Skeletal muscle tissue (tissue), 4 donors: ENCODE measurements around the gene LGALS3BP. TPM values are rescaled to one million over a fixed set of nuclear protein-coding genes. Genes with fewer than 3 reads are reported as not detected.

ENCODE experiments used
- H3K27ac ChIP-seq: one replicate; pipeline ENCODE4 v1.7.0; 2013; ENCODE audit warnings: mild to moderate bottlenecking, low read depth, low read length, inconsistent platforms
- H3K27me3 ChIP-seq, 3 donors: one replicate each; pipeline ENCODE4 v1.7.0; 2013; ENCODE audit warnings: low read length in 3 of 3; ENCODE audit not compliant: control insufficient read depth in 3 of 3, insufficient read depth in 3 of 3
- H3K36me3 ChIP-seq, 3 donors: one replicate each; pipeline ENCODE4 v1.7.0; 2013; ENCODE audit warnings: low read length in 3 of 3; ENCODE audit not compliant: control insufficient read depth in 3 of 3, insufficient read depth in 3 of 3
- H3K4me1 ChIP-seq, 3 donors: one replicate each; pipeline ENCODE4 v1.7.0; 2013; ENCODE audit warnings: low read length in 3 of 3, mild to moderate bottlenecking in 3 of 3; ENCODE audit not compliant: control insufficient read depth in 3 of 3, insufficient read depth in 3 of 3
- H3K4me3 ChIP-seq, 3 donors: one replicate each; pipeline ENCODE4 v1.7.0; 2013; ENCODE audit warnings: low read length in 3 of 3
- H3K9ac ChIP-seq, 3 donors: one replicate each; pipeline ENCODE4 v1.7.0; 2013; ENCODE audit warnings: low read length in 3 of 3, mild to moderate bottlenecking in 3 of 3, moderate library complexity in 2 of 3, low read depth in 1 of 3
- H3K9me3 ChIP-seq, 3 donors: one replicate each; pipeline ENCODE4 v1.7.0; 2013; ENCODE audit warnings: low read length in 3 of 3; ENCODE audit not compliant: control insufficient read depth in 3 of 3
- total RNA-seq: library from RNA; depleted of rRNA; stranded (reverse); fragments of >200 nt; gene quantifications from one replicate; pipeline ENCODE4 v1.2.3, GENCODE V29; 2014
- donor health status: Osteomylitis.

Gene LGALS3BP
- total RNA-seq, 1 donor from 2014 or later, result 55.8 TPM

DNA sequence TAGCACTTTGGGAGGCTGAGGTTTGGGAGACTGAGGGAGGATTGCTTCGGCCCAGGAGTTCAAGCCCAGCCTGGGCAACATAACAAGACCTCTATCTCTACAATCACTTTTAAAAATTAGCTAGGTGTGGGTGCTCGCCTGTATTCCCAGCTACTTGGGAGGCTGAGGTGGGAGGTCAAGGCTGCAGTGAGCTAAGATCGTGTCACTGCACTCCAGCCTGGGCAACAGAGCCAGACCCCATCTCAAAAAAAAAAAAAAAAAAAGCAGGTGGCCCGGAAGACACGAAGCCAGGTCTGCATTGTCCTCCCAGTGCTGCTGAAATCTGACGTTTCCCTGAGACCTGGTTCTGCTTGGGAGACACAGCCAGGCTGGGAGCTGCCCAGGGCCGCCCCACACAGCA, 35.7 kb downstream of the LGALS3BP start:
- Histone ChIP-seq H3K9ac (no peak overlapping the region), H3K4me1 (peaks cover 2 to 12% (median 10%) of the 10 kb centered on the region in 3 donors), H3K27me3 (peaks cover 0 to 11% (median 10%) of the 10 kb centered on the region in 3 donors), H3K27ac (no peak overlapping the region), H3K4me3 (no peak overlapping the region), H3K36me3 (no peaks in the 10 kb centered on the region), H3K9me3 (no peaks in the 10 kb centered on the region)

DNA sequence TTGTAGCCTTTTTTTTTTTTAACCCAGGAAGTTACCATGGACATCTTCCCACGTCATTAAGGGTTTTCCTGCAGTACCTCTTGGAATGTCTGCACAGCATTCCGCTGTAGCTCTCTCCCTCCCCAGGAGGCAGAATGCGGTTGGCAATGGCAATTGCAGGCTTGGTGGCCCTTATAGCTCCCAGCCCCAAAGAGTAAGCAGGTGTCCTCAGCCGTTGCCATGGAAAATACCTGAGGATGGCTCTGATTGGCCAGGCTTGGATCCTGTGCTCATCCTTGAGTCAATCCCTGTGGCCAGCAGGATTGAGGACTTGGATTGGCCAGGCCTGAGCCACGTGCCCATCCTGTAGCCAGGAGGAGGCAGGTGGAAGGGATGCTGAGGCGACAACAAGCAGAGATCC, 39.0 kb downstream of the LGALS3BP start:
- Histone ChIP-seq H3K4me3 (no peak overlapping the region), H3K4me1 (peaks cover 5 to 14% (median 14%) of the 10 kb centered on the region in 3 donors), H3K9me3 (no peaks in the 10 kb centered on the region), H3K36me3 (no peaks in the 10 kb centered on the region), H3K27me3 (peaks cover 0 to 11% (median 10%) of the 10 kb centered on the region in 3 donors), H3K27ac (no peak overlapping the region), H3K9ac (no peak overlapping the region)

GRCh38 chr17:78940258-78940657, 39.5 kb downstream of the LGALS3BP start:
- Histone ChIP-seq H3K36me3 (no peaks in the 10 kb centered on the region), H3K4me1 (peaks cover 9 to 18% (median 18%) of the 10 kb centered on the region in 3 donors), H3K9ac (no peak overlapping the region), H3K9me3 (no peaks in the 10 kb centered on the region), H3K27me3 (peaks cover 0 to 11% (median 10%) of the 10 kb centered on the region in 3 donors), H3K4me3 (no peak overlapping the region), H3K27ac (no peak overlapping the region)

DNA sequence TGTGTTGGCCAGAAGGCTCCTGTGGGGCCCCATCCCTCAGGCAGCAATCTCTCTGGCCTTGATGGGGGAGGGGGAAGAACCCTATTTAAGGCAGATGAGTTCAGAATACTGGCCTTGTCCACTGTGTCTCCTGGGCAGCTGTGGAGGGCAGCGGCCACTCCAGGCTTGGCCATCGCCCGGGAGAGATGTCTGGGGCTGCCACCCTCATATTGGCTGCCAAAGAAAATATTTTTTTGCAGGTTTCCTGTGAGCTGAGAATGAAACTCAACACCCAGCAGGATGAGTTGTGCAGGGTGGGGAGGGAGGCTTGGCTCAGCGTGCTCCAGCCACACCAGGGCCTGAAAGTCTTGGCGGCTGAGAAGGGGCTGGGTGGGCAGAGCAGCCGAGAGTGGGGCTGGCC, 40.1 kb downstream of the LGALS3BP start:
- Histone ChIP-seq H3K4me3 (no peak overlapping the region), H3K36me3 (no peaks in the 10 kb centered on the region), H3K27me3 (peaks cover 0 to 5% (median 5%) of the 10 kb centered on the region in 3 donors), H3K27ac (no peak overlapping the region), H3K4me1 (peaks cover 15 to 25% (median 24%) of the 10 kb centered on the region in 3 donors), H3K9me3 (no peaks in the 10 kb centered on the region), H3K9ac (peak overlapping the region in 1 of 3 donors; percentile 8)

DNA sequence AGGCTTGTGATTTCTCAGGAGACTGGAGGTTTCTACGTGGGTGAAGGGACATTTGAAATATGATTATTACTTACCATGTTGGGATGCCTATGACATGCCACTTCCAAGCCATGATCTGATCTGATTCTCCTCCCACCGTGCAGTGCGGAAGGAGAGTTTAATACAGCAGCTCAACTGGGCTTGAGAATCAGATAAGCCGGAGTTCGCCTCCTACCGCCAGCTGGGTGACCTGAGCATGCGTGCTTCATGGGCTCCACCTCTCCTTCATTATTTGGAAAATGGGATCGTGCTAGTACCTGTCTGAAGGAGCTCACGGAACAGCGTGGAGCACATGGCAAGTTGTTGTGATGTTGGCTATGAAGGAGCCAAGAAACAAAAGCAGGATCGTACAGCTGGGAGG, 42.2 kb downstream of the LGALS3BP start:
- no peak overlapping the region for H3K4me3 ChIP-seq
- peaks cover 33 to 45% (median 42%) of the 10 kb centered on the region in 3 donors for H3K4me1 ChIP-seq
- no peak overlapping the region for H3K27ac ChIP-seq
- H3K36me3 ChIP-seq, result no peaks in the 10 kb centered on the region
- no peak overlapping the region for H3K9ac ChIP-seq
- H3K27me3 ChIP-seq, result no peaks in the 10 kb centered on the region
- H3K9me3 ChIP-seq, result no peaks in the 10 kb centered on the region

GRCh38 chr17:78935419-78936323, 44.1 kb downstream of the LGALS3BP start:
- peaks cover 33 to 45% (median 40%) of the 10 kb centered on the region in 3 donors for H3K4me1 ChIP-seq
- no peaks in the 10 kb centered on the region for H3K9me3 ChIP-seq
- H3K9ac ChIP-seq, result no peak overlapping the region
- peaks cover 0 to 2% (median 0%) of the 10 kb centered on the region in 3 donors for H3K27me3 ChIP-seq
- no peak overlapping the region for H3K4me3 ChIP-seq
- H3K36me3 ChIP-seq, result no peaks in the 10 kb centered on the region
- H3K27ac ChIP-seq, result peak overlapping the region; percentile 85

DNA sequence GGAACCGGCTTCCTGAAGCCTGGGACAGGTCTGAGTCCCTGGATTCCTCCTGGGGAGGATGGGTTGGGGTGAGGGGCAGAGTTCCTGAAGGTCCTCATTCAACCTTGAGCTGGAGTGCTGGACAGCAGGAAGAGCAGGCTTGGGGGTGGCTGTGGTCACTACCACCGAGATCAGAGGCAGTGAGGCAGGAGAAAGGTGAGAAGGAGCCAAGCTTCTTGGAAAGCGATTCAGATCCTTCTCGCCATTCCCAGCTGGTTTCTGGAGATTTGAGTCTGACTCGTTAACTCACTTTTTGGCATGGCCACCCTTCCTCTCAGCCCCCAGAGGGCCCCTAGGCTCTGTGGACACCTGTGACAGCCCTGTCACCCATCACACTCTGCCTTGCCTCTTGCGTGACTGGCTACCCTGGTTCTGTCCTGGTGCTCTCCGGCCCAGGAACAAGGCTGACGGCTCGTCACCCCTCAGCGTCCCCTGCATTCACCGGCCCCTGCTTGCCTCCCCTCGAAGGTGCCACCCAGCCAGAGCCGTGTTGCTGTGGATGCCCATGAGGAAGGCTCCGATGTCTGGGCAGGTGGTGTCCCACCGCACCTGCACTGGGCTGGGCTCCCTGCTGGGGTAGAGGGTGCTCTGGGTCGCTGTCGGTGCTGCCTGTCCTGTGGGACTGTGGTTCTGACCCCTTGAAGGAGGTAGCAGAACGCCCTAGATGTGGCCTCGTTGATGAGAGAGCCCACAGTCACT, 44.9 kb downstream of the LGALS3BP start:
- Histone ChIP-seq H3K4me3 (peak overlapping the region; percentile 43 to 62 (median 56)), H3K9me3 (no peaks in the 10 kb centered on the region), H3K36me3 (no peaks in the 10 kb centered on the region), H3K9ac (peak overlapping the region; percentile 59 to 72 (median 68)), H3K4me1 (peaks cover 33 to 47% (median 38%) of the 10 kb centered on the region in 3 donors), H3K27ac (peak overlapping the region; percentile 85), H3K27me3 (peaks cover 0 to 6% (median 4%) of the 10 kb centered on the region in 3 donors)

DNA sequence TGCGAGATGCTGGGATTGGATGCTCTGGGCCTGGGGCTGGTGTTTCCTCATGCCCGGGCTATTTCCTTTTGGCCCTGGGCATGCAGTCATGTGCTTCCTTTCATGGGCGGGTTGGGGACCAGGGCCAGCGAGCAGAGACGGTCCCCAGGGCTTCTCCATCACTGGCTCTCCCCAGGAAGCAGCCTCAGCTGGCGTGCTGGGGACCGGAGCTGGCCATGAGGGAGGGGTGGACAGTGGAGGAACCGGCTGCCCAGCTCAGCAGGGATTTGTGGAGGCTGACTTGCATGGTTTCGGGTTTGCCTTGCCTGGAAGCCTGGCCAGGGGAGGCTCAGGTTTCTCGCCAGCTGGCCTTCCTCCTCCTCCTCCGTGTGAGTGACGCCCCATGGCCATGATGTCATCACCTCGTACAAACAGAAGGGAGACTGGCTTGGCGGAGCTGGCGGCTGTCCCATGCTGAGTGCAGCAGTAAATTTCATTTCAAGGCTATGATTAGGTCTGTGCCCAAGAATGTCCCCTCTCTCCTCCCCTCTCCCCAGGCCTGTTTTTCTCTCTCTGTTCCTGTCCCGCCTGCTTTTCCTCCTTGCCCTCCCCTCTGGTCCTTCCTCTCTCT, 45.7 kb downstream of the LGALS3BP start:
- peak overlapping the region; percentile 59 to 72 (median 68) for H3K9ac ChIP-seq
- H3K4me1 ChIP-seq, result peaks cover 30 to 40% (median 31%) of the 10 kb centered on the region in 3 donors
- H3K9me3 ChIP-seq, result no peaks in the 10 kb centered on the region
- H3K4me3 ChIP-seq, result peak overlapping the region; percentile 43 to 62 (median 56)
- H3K36me3 ChIP-seq, result no peaks in the 10 kb centered on the region
- H3K27ac ChIP-seq, result peak overlapping the region; percentile 85
- H3K27me3 ChIP-seq, result peaks cover 0 to 11% (median 8%) of the 10 kb centered on the region in 3 donors

- peaks cover 0 to 11% (median 8%) of the 10 kb centered on the region in 3 donors for H3K27me3 ChIP-seq
- H3K36me3 ChIP-seq, result no peaks in the 10 kb centered on the region
- H3K9ac ChIP-seq, result peak overlapping the region in 2 of 3 donors; percentile 2 to 68
- H3K9me3 ChIP-seq, result no peaks in the 10 kb centered on the region
- H3K4me1 ChIP-seq, result peaks cover 30 to 39% (median 31%) of the 10 kb centered on the region in 3 donors
- peak overlapping the region in 2 of 3 donors; percentile 43 to 56 for H3K4me3 ChIP-seq
- H3K27ac ChIP-seq, result peak overlapping the region; percentile 85
Observed at GRCh38 chr17:78933025-78933958, 46.4 kb downstream of the LGALS3BP start.
